ENCODE measurements around the gene ARSI.

ARSI gene

DNA sequence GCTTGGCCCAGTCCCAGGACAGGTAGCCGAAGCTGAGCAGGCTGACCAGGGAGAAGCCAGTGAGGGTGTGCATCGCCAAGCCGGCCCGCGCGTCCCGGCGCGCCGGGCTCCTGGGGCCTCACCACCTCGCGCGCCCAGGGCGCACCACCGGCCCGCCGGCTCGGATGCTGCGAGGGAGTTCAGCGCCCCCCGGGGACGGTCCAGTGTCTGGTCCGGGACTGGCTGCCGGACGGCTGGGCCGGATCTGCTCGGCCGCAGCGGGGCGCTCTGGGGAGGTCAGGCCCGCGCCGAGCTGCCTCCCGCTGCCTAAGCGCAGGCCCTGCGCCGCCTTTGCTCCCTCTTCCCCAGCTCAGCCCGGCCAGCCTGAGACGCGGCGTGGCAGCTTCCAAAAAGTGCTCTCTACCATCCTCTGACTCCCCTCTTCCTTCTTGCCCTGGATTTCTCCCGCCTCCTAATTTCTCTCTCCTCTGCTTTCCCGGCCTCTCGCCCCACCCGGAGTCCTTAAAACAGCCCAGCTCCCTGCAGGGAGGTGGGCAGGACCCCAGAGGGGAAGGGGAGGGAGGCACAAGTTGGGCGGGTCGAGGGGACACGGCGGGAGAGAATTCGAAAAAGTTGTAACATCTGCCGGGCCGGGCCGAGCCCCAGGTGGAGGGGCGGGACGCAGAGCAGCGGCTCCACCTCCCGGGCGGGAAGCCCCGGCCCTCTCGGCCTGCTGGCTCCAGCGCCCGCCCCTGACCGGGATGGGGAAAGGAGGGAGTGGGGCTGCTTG is at the start of gene ARSI:
Gene ARSI, minus strand, starts transcription at position 605 of the 769 bp plus-strand sequence. Its CDS starts 532 bp downstream, at position 73.
- H3K9ac ChIP-seq (ENCODE audit: low read depth, low read length) = peak within 1 kb of the TSS; percentile 60
- H3K4me1 ChIP-seq (ENCODE audit: insufficient read depth, low read length) = peaks cover 44% of the 10 kb centered on the region
- H3K36me3 ChIP-seq (ENCODE audit: insufficient read depth, low read length) = no peaks in the 10 kb centered on the region
- H3K9me3 ChIP-seq (ENCODE audit: control insufficient read depth, insufficient read depth, low read length) = no peaks in the 10 kb centered on the region

DNA sequence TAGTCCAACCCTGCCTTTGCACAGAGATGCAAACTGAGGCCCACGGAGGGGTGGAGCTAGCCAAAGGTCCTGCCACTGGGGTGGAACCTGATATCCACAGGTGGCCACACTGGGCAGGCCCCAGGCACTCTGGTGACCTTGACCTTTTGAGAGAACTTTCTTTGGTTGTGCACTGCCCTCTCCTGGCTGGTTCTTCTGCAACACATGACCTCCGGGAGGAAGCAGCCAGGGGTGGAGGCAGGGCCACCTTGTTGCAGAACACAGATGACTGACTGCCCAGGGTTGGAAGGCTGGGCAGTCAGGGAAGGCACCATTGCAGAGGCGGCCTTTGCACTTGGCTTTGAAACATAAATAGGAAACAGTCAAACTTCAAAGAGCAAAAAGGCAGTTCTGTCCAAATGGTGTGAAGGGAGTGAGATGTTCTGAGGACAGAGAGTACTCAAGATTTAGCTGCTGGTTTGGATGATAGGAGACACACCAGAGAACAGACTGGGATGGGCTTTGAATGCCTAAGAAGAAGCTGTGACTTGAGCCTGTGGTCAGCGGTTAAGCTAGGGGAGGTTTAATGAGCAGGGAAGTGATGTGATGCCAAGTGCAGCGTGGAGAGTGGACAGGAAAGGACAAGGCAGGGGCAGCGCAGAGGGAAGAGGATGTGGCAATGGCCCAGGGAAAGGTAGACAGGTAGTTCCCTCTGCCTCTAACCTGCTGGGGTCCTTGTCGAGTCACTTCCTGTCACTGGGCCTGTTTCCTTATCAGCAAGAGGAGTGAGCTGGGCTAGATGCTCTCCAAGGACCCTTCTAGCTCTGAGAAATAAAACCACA is 48.0 kb upstream of the ARSI start:
- Histone ChIP-seq H3K9me3 (ENCODE audit: control insufficient read depth, insufficient read depth, low read length) (no peaks in the 10 kb centered on the region), H3K36me3 (ENCODE audit: insufficient read depth, low read length) (no peaks in the 10 kb centered on the region), H3K4me1 (ENCODE audit: insufficient read depth, low read length) (peaks cover 14% of the 10 kb centered on the region), H3K9ac (ENCODE audit: low read depth, low read length) (no peak overlapping the region)

- H3K9ac ChIP-seq (ENCODE audit: low read depth, low read length) = no peak overlapping the region
- H3K4me1 ChIP-seq (ENCODE audit: insufficient read depth, low read length) = peaks cover 14% of the 10 kb centered on the region
- no peaks in the 10 kb centered on the region for H3K9me3 ChIP-seq (ENCODE audit: control insufficient read depth, insufficient read depth, low read length)
- H3K36me3 ChIP-seq (ENCODE audit: insufficient read depth, low read length) = no peaks in the 10 kb centered on the region
Observed at GRCh38 chr5:150349681-150350275, 47.1 kb upstream of the ARSI start.

GRCh38 chr5:150347451-150347850 is 44.7 kb upstream of the ARSI start:
- no peaks in the 10 kb centered on the region for H3K9me3 ChIP-seq (ENCODE audit: control insufficient read depth, insufficient read depth, low read length)
- H3K9ac ChIP-seq (ENCODE audit: low read depth, low read length) = no peak overlapping the region
- H3K4me1 ChIP-seq (ENCODE audit: insufficient read depth, low read length) = peaks cover 14% of the 10 kb centered on the region
- H3K36me3 ChIP-seq (ENCODE audit: insufficient read depth, low read length) = no peaks in the 10 kb centered on the region

DNA sequence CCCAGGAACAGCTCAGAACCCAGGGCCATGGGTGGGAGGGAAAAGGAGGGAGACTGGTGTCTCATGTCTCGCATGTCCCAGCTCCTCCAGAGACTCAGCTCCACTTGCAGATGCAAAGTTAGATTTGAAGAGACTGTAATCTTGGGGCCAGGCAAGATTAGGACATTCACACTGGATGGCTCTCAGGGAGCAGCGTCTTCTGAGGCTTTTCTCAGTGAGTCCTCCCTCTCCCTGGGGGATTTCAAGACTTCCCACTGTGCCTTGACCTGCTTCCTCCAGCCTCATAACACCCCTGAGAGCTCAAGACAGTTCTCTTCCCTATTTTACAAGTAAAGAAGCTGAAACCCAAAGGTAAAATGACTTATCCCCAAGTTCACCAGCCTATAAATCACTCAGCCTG is 44.3 kb upstream of the ARSI start:
- Histone ChIP-seq H3K9me3 (ENCODE audit: control insufficient read depth, insufficient read depth, low read length) (no peaks in the 10 kb centered on the region), H3K4me1 (ENCODE audit: insufficient read depth, low read length) (peaks cover 14% of the 10 kb centered on the region), H3K9ac (ENCODE audit: low read depth, low read length) (no peak overlapping the region), H3K36me3 (ENCODE audit: insufficient read depth, low read length) (no peaks in the 10 kb centered on the region)

GRCh38 chr5:150346592-150346991 is 43.9 kb upstream of the ARSI start:
- Histone ChIP-seq H3K9me3 (ENCODE audit: control insufficient read depth, insufficient read depth, low read length) (no peaks in the 10 kb centered on the region), H3K4me1 (ENCODE audit: insufficient read depth, low read length) (peaks cover 14% of the 10 kb centered on the region), H3K9ac (ENCODE audit: low read depth, low read length) (no peak overlapping the region), H3K36me3 (ENCODE audit: insufficient read depth, low read length) (no peaks in the 10 kb centered on the region)

DNA sequence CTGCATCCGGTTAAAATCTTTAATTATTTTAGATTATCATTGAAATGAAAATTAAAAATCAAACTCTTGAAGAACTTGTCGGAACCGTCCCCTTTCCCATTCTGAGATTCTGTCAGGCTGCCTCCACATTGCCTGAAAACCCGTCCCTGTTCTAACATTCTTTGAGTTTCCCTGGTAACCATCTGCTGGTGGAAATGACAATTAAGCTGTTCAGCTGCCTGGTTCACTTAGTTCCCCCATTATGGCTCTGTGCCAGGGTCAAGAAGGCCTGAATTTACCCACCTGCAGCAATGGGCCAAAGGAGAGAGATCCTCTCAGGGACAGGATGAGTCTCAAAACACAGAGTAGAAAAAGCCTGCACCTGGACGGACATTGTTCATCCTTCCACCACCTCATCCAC is 43.0 kb upstream of the ARSI start:
- peaks cover 8% of the 10 kb centered on the region for H3K4me1 ChIP-seq (ENCODE audit: insufficient read depth, low read length)
- no peaks in the 10 kb centered on the region for H3K9me3 ChIP-seq (ENCODE audit: control insufficient read depth, insufficient read depth, low read length)
- no peaks in the 10 kb centered on the region for H3K36me3 ChIP-seq (ENCODE audit: insufficient read depth, low read length)
- no peak overlapping the region for H3K9ac ChIP-seq (ENCODE audit: low read depth, low read length)

DNA sequence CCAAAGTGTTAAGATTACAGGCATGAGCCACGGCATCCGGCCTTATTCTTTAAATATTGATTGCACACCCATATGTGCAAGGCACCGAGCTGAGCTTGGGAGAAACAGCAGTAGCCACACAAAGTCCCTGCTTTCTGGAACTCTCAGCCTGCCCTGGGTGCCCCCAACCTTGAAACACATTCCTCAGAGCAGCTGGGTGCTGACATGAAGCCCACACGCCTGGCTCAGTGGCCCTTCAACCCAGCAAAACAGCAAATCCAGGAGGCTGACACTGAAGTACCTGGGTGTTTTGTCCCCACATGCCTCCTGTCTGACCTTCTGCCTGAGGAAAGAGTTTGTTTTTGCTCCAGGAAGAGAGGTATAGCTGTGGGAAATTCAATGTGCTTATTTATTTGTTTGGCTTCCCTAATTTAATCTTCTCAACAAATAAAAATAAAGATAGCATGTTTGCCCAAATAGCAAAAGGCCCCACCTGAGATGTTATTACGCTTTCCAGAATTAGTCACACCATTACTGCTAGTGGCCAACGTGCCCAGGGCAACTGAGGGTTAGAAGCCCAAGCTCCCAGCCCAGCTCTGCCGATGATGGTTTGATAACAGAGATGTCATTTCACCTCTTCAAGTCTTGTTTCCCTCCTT is 41.4 kb upstream of the ARSI start:
- no peak overlapping the region for H3K9ac ChIP-seq (ENCODE audit: low read depth, low read length)

DNA sequence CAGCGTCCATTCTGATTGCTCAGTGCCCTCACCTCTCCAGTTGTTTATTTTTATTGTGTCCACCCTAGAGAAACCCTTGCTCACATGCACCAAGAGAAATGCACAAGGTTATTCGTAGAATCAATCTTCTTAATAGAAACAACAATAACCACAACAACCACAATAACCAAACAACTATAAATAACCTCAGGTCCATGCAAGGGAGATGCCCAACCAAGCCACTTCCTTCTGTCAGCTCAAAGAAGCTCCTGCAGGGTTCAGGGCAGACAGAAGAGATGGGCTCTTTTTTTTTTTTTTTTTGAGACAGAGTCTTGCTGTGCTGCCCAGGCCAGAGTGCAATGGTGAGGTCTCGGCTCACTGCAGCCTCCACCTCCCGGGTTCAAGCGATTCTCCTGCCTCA is 39.9 kb upstream of the ARSI start:
- H3K4me1 ChIP-seq (ENCODE audit: insufficient read depth, low read length) = no peaks in the 10 kb centered on the region
- H3K9me3 ChIP-seq (ENCODE audit: control insufficient read depth, insufficient read depth, low read length) = no peaks in the 10 kb centered on the region
- no peaks in the 10 kb centered on the region for H3K36me3 ChIP-seq (ENCODE audit: insufficient read depth, low read length)
- H3K9ac ChIP-seq (ENCODE audit: low read depth, low read length) = no peak overlapping the region

More for the DNA sequence above, 41.4 kb upstream of the ARSI start:
- Histone ChIP-seq H3K36me3 (ENCODE audit: insufficient read depth, low read length) (no peaks in the 10 kb centered on the region), H3K9me3 (ENCODE audit: control insufficient read depth, insufficient read depth, low read length) (no peaks in the 10 kb centered on the region), H3K4me1 (ENCODE audit: insufficient read depth, low read length) (no peaks in the 10 kb centered on the region)

- H3K9ac ChIP-seq (ENCODE audit: low read depth, low read length) = no peak overlapping the region
- H3K4me1 ChIP-seq (ENCODE audit: insufficient read depth, low read length) = no peaks in the 10 kb centered on the region
- H3K9me3 ChIP-seq (ENCODE audit: control insufficient read depth, insufficient read depth, low read length) = no peaks in the 10 kb centered on the region
- H3K36me3 ChIP-seq (ENCODE audit: insufficient read depth, low read length) = no peaks in the 10 kb centered on the region
Observed at GRCh38 chr5:150341989-150342388, 39.3 kb upstream of the ARSI start.

DNA sequence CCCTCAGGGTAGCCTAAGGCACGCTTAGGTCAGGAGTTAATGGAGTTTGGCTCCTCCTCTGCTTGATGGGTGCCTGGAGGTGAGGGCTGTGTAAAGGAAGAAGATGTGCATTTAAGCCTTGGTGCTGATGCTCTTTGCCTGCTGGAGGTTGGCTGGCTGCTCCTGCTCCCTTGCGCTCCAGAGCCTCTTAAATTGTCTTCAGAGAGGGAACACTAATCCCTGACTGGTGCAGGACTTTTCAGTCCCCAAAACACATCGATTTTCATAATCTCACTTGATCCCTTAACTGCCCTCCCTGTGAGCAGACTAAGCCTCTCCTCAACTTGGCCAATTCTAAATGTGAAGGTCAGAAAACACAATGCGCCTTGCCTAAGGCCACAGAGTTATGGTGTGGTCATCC is 38.6 kb upstream of the ARSI start:
- Histone ChIP-seq H3K9me3 (ENCODE audit: control insufficient read depth, insufficient read depth, low read length) (no peaks in the 10 kb centered on the region), H3K36me3 (ENCODE audit: insufficient read depth, low read length) (no peaks in the 10 kb centered on the region), H3K4me1 (ENCODE audit: insufficient read depth, low read length) (no peaks in the 10 kb centered on the region), H3K9ac (ENCODE audit: low read depth, low read length) (no peak overlapping the region)

DNA sequence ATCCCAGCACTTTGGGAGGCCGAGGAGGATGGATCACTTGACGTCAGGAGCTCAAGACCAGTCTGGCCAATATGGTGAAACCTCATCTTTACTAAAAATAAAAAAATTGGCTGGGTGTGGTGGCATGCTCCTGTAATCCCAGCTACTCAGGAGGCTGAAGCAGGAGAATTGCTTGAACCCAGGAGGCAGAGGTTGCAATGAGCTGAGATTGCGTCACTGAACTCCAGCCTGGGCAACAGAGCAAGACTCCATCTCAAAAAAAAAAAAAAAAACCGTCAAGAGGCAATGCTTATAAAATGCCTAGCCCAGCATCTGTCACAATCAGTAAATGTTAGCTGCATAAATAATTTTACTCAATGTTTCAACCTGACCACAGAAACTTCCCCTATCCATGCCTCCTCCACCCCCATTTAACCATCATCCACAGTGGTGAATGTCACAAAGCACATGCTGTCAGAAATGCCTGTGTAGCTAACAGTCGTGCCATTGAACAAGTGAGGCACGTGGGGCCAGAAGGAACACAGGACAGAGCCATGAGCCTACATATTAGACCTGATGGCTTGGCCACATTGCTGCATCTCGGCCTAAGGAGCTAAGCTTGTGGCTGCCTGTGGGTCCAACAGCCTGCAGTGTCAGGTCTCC is 38.0 kb upstream of the ARSI start:
- Histone ChIP-seq H3K9ac (ENCODE audit: low read depth, low read length) (no peak overlapping the region), H3K9me3 (ENCODE audit: control insufficient read depth, insufficient read depth, low read length) (no peaks in the 10 kb centered on the region), H3K36me3 (ENCODE audit: insufficient read depth, low read length) (no peaks in the 10 kb centered on the region), H3K4me1 (ENCODE audit: insufficient read depth, low read length) (no peaks in the 10 kb centered on the region)

- Histone ChIP-seq H3K4me1 (ENCODE audit: insufficient read depth, low read length) (peaks cover 4% of the 10 kb centered on the region; the same call in 1 of the 2 replicates), H3K9me3 (ENCODE audit: control insufficient read depth, insufficient read depth, low read length) (no peaks in the 10 kb centered on the region), H3K36me3 (ENCODE audit: insufficient read depth, low read length) (no peaks in the 10 kb centered on the region), H3K9ac (ENCODE audit: low read depth, low read length) (no peak overlapping the region)
Observed at GRCh38 chr5:150339841-150340240, 37.1 kb upstream of the ARSI start.

- Histone ChIP-seq H3K36me3 (ENCODE audit: insufficient read depth, low read length) (no peaks in the 10 kb centered on the region), H3K9me3 (ENCODE audit: control insufficient read depth, insufficient read depth, low read length) (no peaks in the 10 kb centered on the region), H3K9ac (ENCODE audit: low read depth, low read length) (no peak overlapping the region), H3K4me1 (ENCODE audit: insufficient read depth, low read length) (peaks cover 7% of the 10 kb centered on the region; the same call in 1 of the 2 replicates)
Observed at GRCh38 chr5:150339165-150339564, 36.5 kb upstream of the ARSI start.
